Naive thymus-derived CD4-positive, alpha-beta T cell (primary cell): ENCODE measurements around the gene PARP3. TPM values are rescaled to one million over a fixed set of nuclear protein-coding genes. Genes with fewer than 3 reads are reported as not detected.

Experiments
- ATAC-seq: fragments of 150-1000 bp; cut with Tn5 transposase; 2 replicates; pipeline ENCODE4 v1.10.0; 2021; ENCODE audit warnings: mild to moderate bottlenecking, moderate library complexity
- CTCF ChIA-PET: fragments of 350-600 bp; sonication (Branson Sonifier 250); formaldehyde crosslinking; loops from one replicate; lab custom pipeline; 2021; ENCODE audit warnings: antibody characterized with exemption; lab: Charles Lee
- POLR2A ChIA-PET: fragments of 350-600 bp; sonication (Branson Sonifier 250); formaldehyde crosslinking; loops from one replicate; lab custom pipeline; 2021; ENCODE audit warnings: antibody characterized with exemption, inconsistent platforms; lab: Charles Lee
- DNase-seq, 9 donors: peaks; one replicate each; pipeline versions ENCODE4 v3.0.0 to v3.0.0-alpha.2; 2020 to 2022; ENCODE audit warnings: mixed read lengths in 1 of 9
- H3K27ac ChIP-seq: one replicate; pipeline ENCODE4 v1.7.0; 2013; ENCODE audit warnings: mild to moderate bottlenecking, low read depth, low read length, moderate library complexity
- H3K27me3 ChIP-seq, 2 donors: one replicate each; pipeline ENCODE4 v1.7.0; 2013; ENCODE audit warnings: low read length in 2 of 2, mild to moderate bottlenecking in 2 of 2, moderate library complexity in 2 of 2; ENCODE audit not compliant: control insufficient read depth in 2 of 2, insufficient read depth in 2 of 2
- H3K36me3 ChIP-seq, 3 experiments: 1 replicate in 2 of 3; 2 replicates in 1 of 3; pipeline ENCODE4 v1.7.0; 2013; ENCODE audit warnings: low read length in 3 of 3, mild to moderate bottlenecking in 3 of 3, moderate library complexity in 1 of 3; ENCODE audit not compliant: insufficient read depth in 3 of 3, control insufficient read depth in 2 of 3
- H3K4me1 ChIP-seq, 2 donors: one replicate each; pipeline ENCODE4 v1.7.0; 2013; ENCODE audit warnings: low read length in 2 of 2, mild to moderate bottlenecking in 2 of 2, moderate library complexity in 1 of 2; ENCODE audit not compliant: control insufficient read depth in 2 of 2, insufficient read depth in 2 of 2
- H3K4me3 ChIP-seq: 2 replicates; pipeline ENCODE4 v1.7.0; 2013; ENCODE audit warnings: mild to moderate bottlenecking, low read length
- H3K9me3 ChIP-seq, 3 experiments: 1 replicate in 2 of 3; 2 replicates in 1 of 3; pipeline ENCODE4 v1.7.0; 2013; ENCODE audit warnings: low read length in 3 of 3; ENCODE audit not compliant: control insufficient read depth in 2 of 3
- H3K27ac Mint-ChIP-seq, 9 donors: one replicate each; pipeline ENCODE4 v1.8.0; 2020 to 2022; ENCODE audit warnings: mixed read lengths in 9 of 9, mild to moderate bottlenecking in 8 of 9, moderate library complexity in 5 of 9, inconsistent platforms in 2 of 9
- H3K27me3 Mint-ChIP-seq, 5 donors: one replicate each; pipeline ENCODE4 v1.8.0; 2021 to 2022; ENCODE audit warnings: mixed read lengths in 5 of 5, mild to moderate bottlenecking in 1 of 5
- H3K36me3 Mint-ChIP-seq, 5 donors: one replicate each; pipeline ENCODE4 v1.8.0; 2020 to 2022; ENCODE audit warnings: mixed read lengths in 5 of 5, mild to moderate bottlenecking in 3 of 5, inconsistent platforms in 1 of 5
- H3K4me1 Mint-ChIP-seq, 7 donors: one replicate each; pipeline ENCODE4 v1.8.0; 2020 to 2022; ENCODE audit warnings: mixed read lengths in 7 of 7, mild to moderate bottlenecking in 3 of 7, inconsistent platforms in 1 of 7
- H3K4me3 Mint-ChIP-seq, 10 donors: one replicate each; pipeline ENCODE4 v1.8.0; 2020 to 2022; ENCODE audit warnings: mild to moderate bottlenecking in 10 of 10, mixed read lengths in 10 of 10, moderate library complexity in 6 of 10, inconsistent platforms in 2 of 10
- H3K9me3 Mint-ChIP-seq, 11 donors: one replicate each; pipeline ENCODE4 v1.8.0; 2020 to 2022; ENCODE audit warnings: mixed read lengths in 11 of 11, mild to moderate bottlenecking in 4 of 11, inconsistent platforms in 1 of 11, moderate library complexity in 1 of 11
- intact Hi-C, 2 donors: fragments of 100-400 bp; cut with micrococcal nuclease; formaldehyde crosslinking; loops; one replicate each; pipeline ENCODE4 v1.15.1; 2023
- polyA plus RNA-seq, 2 donors: library from polyadenylated mRNA; unstranded; fragments of 300-500 nt; fragmentation: Illumina TruSeq; gene quantifications; one replicate each; pipeline ENCODE4 v1.2.3, GENCODE V29; 2021
- total RNA-seq, 6 experiments: library from RNA in 5 of 6; stranded (reverse) in 5 of 6; gene quantifications; 1 replicate in 5 of 6; 2 replicates in 1 of 6; pipeline ENCODE4 v1.2.3 and lab custom pipeline; 2021 to 2026

PARP3 gene
- total and polyA plus RNA-seq, 7 experiments from 2014 or later, result 3.2 to 21.5 (median 8.1) TPM

- peaks cover 3 to 8% (median 6%) of the 10 kb centered on the region in 7 donors for H3K4me1 Mint-ChIP-seq
- ATAC-seq (no peak), DNase-seq (peak in 1 of 9 donors; percentile 3)
- H3K4me3 ChIP-seq, result no peak overlapping the region
- peaks cover 0 to 6% (median 0%) of the 10 kb centered on the region in 5 donors for H3K36me3 Mint-ChIP-seq
- no peak overlapping the region for H3K4me3 Mint-ChIP-seq
- H3K4me1 ChIP-seq, result peaks cover 8 to 11% of the 10 kb centered on the region in 2 donors
- POLR2A ChIA-PET, result interaction anchor here (1.1 kb wide), 1 partner anchor 19 kb away, joined by 3 read pairs; the partner anchor contains the start of gene PCBP4
- intact Hi-C loops, result no loop called here
- H3K27me3 ChIP-seq, result no peaks in the 10 kb centered on the region
- no peak overlapping the region for H3K27ac ChIP-seq
- H3K27me3 Mint-ChIP-seq, result peaks cover 0 to 9% (median 4%) of the 10 kb centered on the region in 5 donors
- H3K9me3 Mint-ChIP-seq, result no peaks in the 10 kb centered on the region
- no peaks in the 10 kb centered on the region for H3K36me3 ChIP-seq
- H3K9me3 ChIP-seq, result no peaks in the 10 kb centered on the region
- CTCF ChIA-PET, result no interaction called here
- peak overlapping the region in 1 of 9 donors; percentile 70 for H3K27ac Mint-ChIP-seq
Measured at GRCh38 chr3:51947215-51947900, 5.2 kb downstream of the PARP3 start.

- Histone ChIP-seq H3K27me3 (no peaks in the 10 kb centered on the region), H3K36me3 (no peaks in the 10 kb centered on the region), H3K4me3 (no peak overlapping the region), H3K4me1 (peaks cover under 1 to 3% of the 10 kb centered on the region in 2 donors), H3K9me3 (no peaks in the 10 kb centered on the region), H3K27ac (no peak overlapping the region)
- CTCF ChIA-PET, result no interaction called here
- ATAC-seq, result no peak
- no peaks in the 10 kb centered on the region for H3K9me3 Mint-ChIP-seq
- peaks cover 0 to 5% (median under 1%) of the 10 kb centered on the region in 7 donors for H3K4me1 Mint-ChIP-seq
- DNase-seq, result peak in 1 of 9 donors; percentile 4
- POLR2A ChIA-PET, result no interaction called here
- peaks cover 3 to 12% (median 7%) of the 10 kb centered on the region in 5 donors for H3K27me3 Mint-ChIP-seq
- H3K4me3 Mint-ChIP-seq, result no peak overlapping the region
- H3K36me3 Mint-ChIP-seq, result peaks cover 0 to 6% (median 0%) of the 10 kb centered on the region in 5 donors
- no peak overlapping the region for H3K27ac Mint-ChIP-seq
- intact Hi-C loops, result no loop called here
Measured at GRCh38 chr3:51948016-51948580, 5.9 kb downstream of the PARP3 start.

- ChIA-PET POLR2A (no interaction called here), CTCF (no interaction called here)
- Mint-ChIP-seq H3K27ac (no peak overlapping the region), H3K36me3 (peaks cover 0 to 6% (median 0%) of the 10 kb centered on the region in 5 donors), H3K4me3 (no peak overlapping the region), H3K4me1 (peaks cover 0 to 8% (median 0%) of the 10 kb centered on the region in 7 donors), H3K27me3 (peaks cover 13 to 22% (median 17%) of the 10 kb centered on the region in 5 donors), H3K9me3 (no peaks in the 10 kb centered on the region)
- no peak overlapping the region for H3K4me3 ChIP-seq
- intact Hi-C loops, result no loop called here
- H3K27ac ChIP-seq, result no peak overlapping the region
- no peaks in the 10 kb centered on the region for H3K4me1 ChIP-seq
- H3K27me3 ChIP-seq, result no peaks in the 10 kb centered on the region
- no peaks in the 10 kb centered on the region for H3K9me3 ChIP-seq
- DNase-seq, result no peak
- no peaks in the 10 kb centered on the region for H3K36me3 ChIP-seq
- ATAC-seq, result no peak
Measured at GRCh38 chr3:51949121-51949520, 7.0 kb downstream of the PARP3 start.

GRCh38 chr3:51950899-51951298 is 8.7 kb downstream of the PARP3 start:
- peaks cover 0 to 6% (median 0%) of the 10 kb centered on the region in 5 donors for H3K36me3 Mint-ChIP-seq
- ChIA-PET POLR2A (interaction anchor here (0.7 to 1.3 kb wide), 2 partner anchors 19 to 133 kb away, joined by 3 to 4 read pairs; no protein-coding TSS in a partner anchor), CTCF (interaction anchor here (0.6 kb wide), 1 partner anchor 1154 kb away, joined by 4 read pairs; no protein-coding TSS in a partner anchor)
- H3K27me3 ChIP-seq, result peaks cover 0 to 3% of the 10 kb centered on the region in 2 donors
- H3K4me3 ChIP-seq, result no peak overlapping the region
- H3K4me3 Mint-ChIP-seq, result no peak overlapping the region
- no peak for DNase-seq
- no peaks in the 10 kb centered on the region for H3K9me3 Mint-ChIP-seq
- no peak for ATAC-seq
- intact Hi-C loops, result no loop called here
- H3K27ac Mint-ChIP-seq, result no peak overlapping the region
- peaks cover 0 to 5% (median 0%) of the 10 kb centered on the region in 7 donors for H3K4me1 Mint-ChIP-seq
- no peak overlapping the region for H3K27ac ChIP-seq
- H3K27me3 Mint-ChIP-seq, result peaks cover 16 to 35% (median 21%) of the 10 kb centered on the region in 5 donors
- no peaks in the 10 kb centered on the region for H3K36me3 ChIP-seq
- H3K4me1 ChIP-seq, result no peaks in the 10 kb centered on the region
- no peaks in the 10 kb centered on the region for H3K9me3 ChIP-seq

GRCh38 chr3:51953445-51953844 is 11.3 kb downstream of the PARP3 start:
- H3K9me3 ChIP-seq, result no peaks in the 10 kb centered on the region
- Mint-ChIP-seq H3K9me3 (no peaks in the 10 kb centered on the region), H3K27me3 (peaks cover 16 to 47% (median 21%) of the 10 kb centered on the region in 5 donors), H3K36me3 (peaks cover 0 to 7% (median 3%) of the 10 kb centered on the region in 5 donors), H3K4me1 (peaks cover 0 to 6% (median 4%) of the 10 kb centered on the region in 7 donors), H3K27ac (no peak overlapping the region), H3K4me3 (no peak overlapping the region)
- CTCF ChIA-PET, result interaction anchor here (1.0 kb wide), 1 partner anchor 21 kb away, joined by 6 read pairs; the partner anchor contains the start of gene ABHD14A
- POLR2A ChIA-PET, result interaction anchor here (0.7 to 1.6 kb wide), 3 partner anchors 11 to 1503 kb away, joined by 3 to 5 read pairs (median 3); partner anchors contain the start of gene PCBP4
- ATAC-seq (peak; percentile 63), DNase-seq (no peak)
- intact Hi-C loops, result no loop called here
- H3K27me3 ChIP-seq, result peaks cover 3 to 4% of the 10 kb centered on the region in 2 donors
- no peaks in the 10 kb centered on the region for H3K36me3 ChIP-seq
- H3K4me3 ChIP-seq, result no peak overlapping the region
- H3K4me1 ChIP-seq, result peaks cover 0 to 7% of the 10 kb centered on the region in 2 donors
- H3K27ac ChIP-seq, result no peak overlapping the region

- CTCF ChIA-PET, result no interaction called here
- H3K27me3 Mint-ChIP-seq, result peaks cover 16 to 47% (median 21%) of the 10 kb centered on the region in 5 donors
- H3K9me3 Mint-ChIP-seq, result no peaks in the 10 kb centered on the region
- Histone ChIP-seq H3K4me3 (no peak overlapping the region), H3K36me3 (peaks cover 0 to 3% (median 0%) of the 10 kb centered on the region in 3 experiments), H3K27ac (no peak overlapping the region), H3K9me3 (no peaks in the 10 kb centered on the region), H3K27me3 (peaks cover 3 to 4% of the 10 kb centered on the region in 2 donors), H3K4me1 (peaks cover 0 to 7% of the 10 kb centered on the region in 2 donors)
- intact Hi-C loops, result no loop called here
- no peak overlapping the region for H3K27ac Mint-ChIP-seq
- peak overlapping the region in 7 of 10 donors; percentile 4 to 76 (median 37) for H3K4me3 Mint-ChIP-seq
- POLR2A ChIA-PET, result interaction anchor here (1.0 to 1.6 kb wide), 2 partner anchors 11 to 13 kb away, joined by 3 read pairs; partner anchors contain the start of gene PCBP4
- H3K4me1 Mint-ChIP-seq, result peaks cover 0 to 6% (median 4%) of the 10 kb centered on the region in 7 donors
- H3K36me3 Mint-ChIP-seq, result peaks cover 0 to 6% (median 4%) of the 10 kb centered on the region in 5 donors
- DNase-seq (no peak), ATAC-seq (no peak)
Measured at GRCh38 chr3:51954105-51954504, 11.9 kb downstream of the PARP3 start.
